H9 (cell line): ENCODE measurements around the gene TBC1D5. TPM values are rescaled to one million over a fixed set of nuclear protein-coding genes. Genes with fewer than 3 reads are reported as not detected.

Experiments used
- DNase-seq: peaks from one replicate; pipeline ENCODE4 v3.0.0-alpha.2; 2017
- H2AFZ ChIP-seq: one replicate; pipeline ENCODE4 v1.6.1; 2013; ENCODE audit warnings: mild to moderate bottlenecking, low read length, control low read depth, moderate library complexity
- H2AK5ac ChIP-seq: 2 replicates; pipeline ENCODE4 v1.6.1; 2013; ENCODE audit warnings: low read length, control low read depth, mixed read lengths; ENCODE audit not compliant: insufficient read length
- H2BK120ac ChIP-seq: one replicate; pipeline ENCODE4 v1.6.1; 2013; ENCODE audit warnings: low read depth, mild to moderate bottlenecking, low read length, control low read depth, inconsistent platforms; ENCODE audit not compliant: poor library complexity, severe bottlenecking
- H2BK12ac ChIP-seq: 2 replicates; pipeline ENCODE4 v1.6.1; 2013; ENCODE audit warnings: low read length, control low read depth, mixed read lengths, low read depth; ENCODE audit not compliant: insufficient read length
- H2BK15ac ChIP-seq: 2 replicates; pipeline ENCODE4 v1.6.1; 2013; ENCODE audit warnings: low read depth, low read length, control low read depth
- H2BK20ac ChIP-seq: one replicate; pipeline ENCODE4 v1.6.1; 2013; ENCODE audit warnings: low read depth, mild to moderate bottlenecking, low read length, control low read depth, inconsistent platforms; ENCODE audit not compliant: poor library complexity, severe bottlenecking
- H2BK5ac ChIP-seq: 2 replicates; pipeline ENCODE4 v1.6.1; 2013; ENCODE audit warnings: low read length, control low read depth, mixed read lengths; ENCODE audit not compliant: insufficient read length
- H3K14ac ChIP-seq: 2 replicates; pipeline ENCODE4 v1.6.1; 2013; ENCODE audit warnings: low read length, control low read depth; ENCODE audit not compliant: insufficient read depth
- H3K18ac ChIP-seq: 2 replicates; pipeline ENCODE4 v1.6.1; 2013; ENCODE audit warnings: low read depth, mild to moderate bottlenecking, mixed read lengths, low read length, control low read depth; ENCODE audit not compliant: insufficient read length
- H3K23ac ChIP-seq: 2 replicates; pipeline ENCODE4 v1.6.1; 2013; ENCODE audit warnings: low read length, control low read depth, mixed read lengths, low read depth; ENCODE audit not compliant: insufficient read length
- H3K23me2 ChIP-seq: 2 replicates; pipeline ENCODE4 v1.6.1; 2013; ENCODE audit warnings: low read depth, mild to moderate bottlenecking, mixed read lengths, low read length, control low read depth; ENCODE audit not compliant: insufficient read length, poor library complexity, severe bottlenecking
- H3K27ac ChIP-seq: 2 replicates; pipeline ENCODE4 v1.5.1; 2013; ENCODE audit warnings: low read length, control low read depth, mixed read lengths, low read depth; ENCODE audit not compliant: insufficient read length
- H3K27me3 ChIP-seq: 2 replicates; pipeline ENCODE4 v1.6.1; 2013; ENCODE audit warnings: low read length, control low read depth, inconsistent platforms; ENCODE audit not compliant: insufficient read depth
- H3K4ac ChIP-seq: 2 replicates; pipeline ENCODE4 v1.6.1; 2013; ENCODE audit warnings: low read depth, mild to moderate bottlenecking, control low read depth, inconsistent platforms, low read length, moderate library complexity
- H3K4me1 ChIP-seq: 2 replicates; pipeline ENCODE4 v1.6.1; 2013; ENCODE audit warnings: low read length, control low read depth, inconsistent platforms; ENCODE audit not compliant: insufficient read depth
- H3K4me2 ChIP-seq: 2 replicates; pipeline ENCODE4 v1.6.1; 2013; ENCODE audit warnings: low read length, control low read depth, mixed read lengths; ENCODE audit not compliant: insufficient read length, insufficient read depth
- H3K56ac ChIP-seq: 2 replicates; pipeline ENCODE4 v1.6.1; 2013; ENCODE audit warnings: low read depth, mild to moderate bottlenecking, mixed read lengths, low read length, control low read depth; ENCODE audit not compliant: insufficient read length
- H3K79me1 ChIP-seq: 2 replicates; pipeline ENCODE4 v1.6.1; 2013; ENCODE audit warnings: low read depth, mild to moderate bottlenecking, moderate library complexity, low read length, control low read depth, inconsistent platforms; ENCODE audit not compliant: insufficient read depth, poor library complexity, severe bottlenecking
- H3K79me2 ChIP-seq: 2 replicates; pipeline ENCODE4 v1.6.1; 2013; ENCODE audit warnings: low read length, control low read depth, inconsistent platforms; ENCODE audit not compliant: insufficient read depth
- H3K9ac ChIP-seq: 2 replicates; pipeline ENCODE4 v1.6.1; 2013; ENCODE audit warnings: low read length, control low read depth, mixed read lengths; ENCODE audit not compliant: insufficient read length; ENCODE audit errors: extremely low read depth
- H3K9me3 ChIP-seq: one replicate; pipeline ENCODE4 v1.6.1; 2013; ENCODE audit warnings: low read depth, low read length, inconsistent platforms; ENCODE audit not compliant: control insufficient read depth
- H3T11ph ChIP-seq: one replicate; pipeline ENCODE4 v1.6.1; 2013; ENCODE audit warnings: mild to moderate bottlenecking, low read length, control low read depth, inconsistent platforms
- H4K20me1 ChIP-seq: one replicate; pipeline ENCODE4 v1.6.1; 2013; ENCODE audit not compliant: control insufficient read depth, insufficient read length, insufficient read depth
- H4K5ac ChIP-seq: 2 replicates; pipeline ENCODE4 v1.6.1; 2013; ENCODE audit warnings: low read depth, mild to moderate bottlenecking, mixed read lengths, low read length, control low read depth; ENCODE audit not compliant: insufficient read length
- H4K8ac ChIP-seq: replicated peaks from 2 replicates; pipeline ENCODE4 v1.6.1; 2013; ENCODE audit warnings: low read length, control low read depth, mixed read lengths, low read depth; ENCODE audit not compliant: insufficient read length
- H4K91ac ChIP-seq: 2 replicates; pipeline ENCODE4 v1.6.1; 2013; ENCODE audit warnings: low read depth, mild to moderate bottlenecking, moderate library complexity, mixed read lengths, low read length, control low read depth; ENCODE audit not compliant: insufficient read length
- H3K27ac Mint-ChIP-seq, 3 experiments: 2 replicates in 2 of 3; 3 replicates in 1 of 3; pipeline ENCODE4 v1.8.0; 2020 to 2021; ENCODE audit warnings: mixed read lengths in 3 of 3, mild to moderate bottlenecking in 1 of 3, moderate library complexity in 1 of 3
- H3K27me3 Mint-ChIP-seq: 2 replicates; pipeline ENCODE4 v1.8.0; 2021; ENCODE audit warnings: low read depth, mild to moderate bottlenecking, moderate library complexity, mixed read lengths
- H3K36me3 Mint-ChIP-seq, 3 experiments: 2 replicates in 2 of 3; 3 replicates in 1 of 3; pipeline ENCODE4 v1.8.0; 2020 to 2021; ENCODE audit warnings: low read depth in 3 of 3, mixed read lengths in 3 of 3; ENCODE audit not compliant: insufficient read depth in 1 of 3
- H3K4me1 Mint-ChIP-seq, 2 experiments: 2 replicates each; pipeline ENCODE4 v1.8.0; 2020; ENCODE audit warnings: mixed read lengths in 2 of 2
- H3K4me3 Mint-ChIP-seq, 2 experiments: 2 replicates in 1 of 2; 3 replicates in 1 of 2; pipeline ENCODE4 v1.8.0; 2020 to 2021; ENCODE audit warnings: mild to moderate bottlenecking in 2 of 2, mixed read lengths in 2 of 2, moderate library complexity in 1 of 2
- H3K9me3 Mint-ChIP-seq, 2 experiments: 2 replicates in 1 of 2; 3 replicates in 1 of 2; pipeline ENCODE4 v1.8.0; 2020; ENCODE audit warnings: mild to moderate bottlenecking in 2 of 2, mixed read lengths in 2 of 2, moderate library complexity in 1 of 2
- CTCF ChIP-seq: fragments of 200-600 bp; sonication (generic); conservative IDR thresholded peaks from 3 replicates; pipeline ENCODE4 v1.8.0; 2021; ENCODE audit warnings: antibody characterized with exemption, mild to moderate bottlenecking
- WGBS: extraction: QIAGEN DNeasy Blood & Tissue Kit; methylation state at CpG from one replicate; pipeline ENCODE4 v1.1.7; 2013; ENCODE audit warnings: missing lambda C conversion rate, low lambda C conversion rate, mixed read lengths; ENCODE audit not compliant: insufficient read length; ENCODE audit errors: extremely low coverage; 5-methylcytosine and 5-hydroxymethylcytosine counted together
- total RNA-seq: library from RNA; stranded (reverse); gene quantifications from 2 replicates; pipeline ENCODE4 v1.2.1, GENCODE V29; 2021

TBC1D5 gene
- total RNA-seq, 1 experiment from 2014 or later: 25.0 TPM

- DNase-seq: no peak
- Histone ChIP-seq H2BK20ac (no peak overlapping the region), H2BK12ac (no peak overlapping the region), H2BK120ac (no peak overlapping the region), H3K9ac (no peak overlapping the region), H2AK5ac (no peak overlapping the region), H3K14ac (no peak overlapping the region), H2BK5ac (no peak overlapping the region), H3K23ac (no peak overlapping the region), H4K5ac (no peak overlapping the region), H3K27ac (no peak overlapping the region), H4K91ac (no peak overlapping the region), H3K79me1 (no peaks in the 10 kb centered on the region), H3K9me3 (no peaks in the 10 kb centered on the region), H2AFZ (no peak overlapping the region), H3K79me2 (no peaks in the 10 kb centered on the region), H3K4ac (no peak overlapping the region), H3K27me3 (no peaks in the 10 kb centered on the region), H2BK15ac (no peak overlapping the region), H3K4me2 (no peak overlapping the region), H4K8ac (no peak overlapping the region), H3K18ac (no peak overlapping the region), H3K23me2 (no peaks in the 10 kb centered on the region), H3K56ac (no peak overlapping the region), H3K4me1 (no peaks in the 10 kb centered on the region), H4K20me1 (no peaks in the 10 kb centered on the region), H3T11ph (no peak overlapping the region)
- H3K4me1 Mint-ChIP-seq: peaks cover 9 to 16% of the 10 kb centered on the region in 2 experiments
- H3K9me3 Mint-ChIP-seq: no peaks in the 10 kb centered on the region
- H3K27ac Mint-ChIP-seq: no peak overlapping the region
- WGBS: no CpG with 5 or more reads among the region's 3 CpGs
- H3K36me3 Mint-ChIP-seq: no peaks in the 10 kb centered on the region
- H3K27me3 Mint-ChIP-seq: no peaks in the 10 kb centered on the region
- no peak overlapping the region for H3K4me3 Mint-ChIP-seq
- TF ChIP-seq CTCF: no peak
Observed at GRCh38 chr3:17402442-17402841, 340.0 kb downstream of the TBC1D5 start.
